Thymus (tissue), 11 donors: Measurements from ENCODE around the gene DIP2C. TPM values are rescaled to one million over a fixed set of nuclear protein-coding genes. Genes with fewer than 3 reads are reported as not detected.
A peak's percentile ranks its signal among the peaks of the same experiment; 100 is the strongest.

ENCODE experiments used
- DNase-seq, 9 donors: peaks; one replicate each; pipeline ENCODE4 v3.0.0-alpha.2; 2013; ENCODE audit warnings: low spot score in 9 of 9, low read depth in 6 of 9, missing footprints in 1 of 9
- H3K27ac ChIP-seq, 2 donors: one replicate each; pipeline ENCODE4 v1.5.1; 2013; ENCODE audit warnings: control low read depth in 1 of 2, low read depth in 1 of 2, low read length in 1 of 2, mild to moderate bottlenecking in 1 of 2, moderate library complexity in 1 of 2
- H3K27me3 ChIP-seq, 2 donors: one replicate each; pipeline ENCODE4 v1.5.1; 2013; ENCODE audit warnings: low read length in 1 of 2; ENCODE audit not compliant: control insufficient read depth in 2 of 2, insufficient read depth in 1 of 2
- H3K36me3 ChIP-seq, 2 donors: one replicate each; pipeline ENCODE4 v1.5.1; 2013; ENCODE audit warnings: low read length in 1 of 2, mild to moderate bottlenecking in 1 of 2, moderate library complexity in 1 of 2; ENCODE audit not compliant: control insufficient read depth in 2 of 2, insufficient read depth in 2 of 2
- H3K4me1 ChIP-seq, 2 donors: one replicate each; pipeline ENCODE4 v1.5.1; 2013; ENCODE audit warnings: low read length in 2 of 2; ENCODE audit not compliant: control insufficient read depth in 2 of 2, insufficient read depth in 2 of 2
- H3K4me3 ChIP-seq, 2 donors: one replicate each; pipeline ENCODE4 v1.5.1; 2013; ENCODE audit warnings: low read length in 2 of 2, control low read depth in 1 of 2, mild to moderate bottlenecking in 1 of 2
- H3K9me3 ChIP-seq, 2 donors: one replicate each; pipeline ENCODE4 v1.5.1; 2013; ENCODE audit warnings: low read length in 1 of 2, mild to moderate bottlenecking in 1 of 2; ENCODE audit not compliant: control insufficient read depth in 2 of 2, insufficient read depth in 1 of 2
- WGBS: extraction: QIAGEN DNeasy Blood & Tissue Kit; methylation state at CpG from one replicate; pipeline ENCODE4 v1.1.7; 2013; 5-methylcytosine and 5-hydroxymethylcytosine counted together
- polyA plus RNA-seq: library from polyadenylated mRNA; stranded (reverse); fragments of 200-250 nt; gene quantifications from one replicate; pipeline ENCODE4 v1.2.3, GENCODE V29; 2013
- total RNA-seq: library from RNA; stranded (reverse); fragments of 120-200 nt; gene quantifications from one replicate; pipeline ENCODE4 v1.2.4, GENCODE V29; 2013
- donor health status: healthy.

Gene DIP2C
- total and polyA plus RNA-seq, 2 donors: 2.2 to 3.4 TPM

- Histone ChIP-seq H3K36me3 (no peaks in the 10 kb centered on the region), H3K27me3 (no peaks in the 10 kb centered on the region), H3K4me1 (no peaks in the 10 kb centered on the region), H3K9me3 (peaks cover 0 to 10% of the 10 kb centered on the region in 2 donors), H3K27ac (no peak overlapping the region), H3K4me3 (no peak overlapping the region)
- no peak for DNase-seq
- 93% methylated on average over 26 of the region's 26 CpGs for WGBS
These were observed 33.0 kb upstream of the DIP2C start for GRCh38 chr10:722281-723060.

GRCh38 chr10:718143-718700, 28.8 kb upstream of the DIP2C start:
- H3K4me1 ChIP-seq: no peaks in the 10 kb centered on the region
- no peaks in the 10 kb centered on the region for H3K27me3 ChIP-seq
- no peaks in the 10 kb centered on the region for H3K36me3 ChIP-seq
- no peak overlapping the region for H3K27ac ChIP-seq
- DNase-seq: peak in 1 of 9 donors; percentile 15
- peaks cover 0 to 10% of the 10 kb centered on the region in 2 donors for H3K9me3 ChIP-seq
- 98% methylated on average over 6 of the region's 6 CpGs for WGBS
- no peak overlapping the region for H3K4me3 ChIP-seq

- WGBS: 94% methylated on average over 11 of the region's 11 CpGs
- Histone ChIP-seq H3K9me3 (peaks cover 0 to 8% of the 10 kb centered on the region in 2 donors), H3K27me3 (no peaks in the 10 kb centered on the region), H3K4me3 (no peak overlapping the region), H3K4me1 (no peaks in the 10 kb centered on the region), H3K27ac (no peak overlapping the region), H3K36me3 (no peaks in the 10 kb centered on the region)
- no peak for DNase-seq
These were observed 28.0 kb upstream of the DIP2C start for GRCh38 chr10:717458-717857.

- 62% methylated on average over 5 of the region's 5 CpGs for WGBS
- Histone ChIP-seq H3K9me3 (peaks cover 1 to 6% of the 10 kb centered on the region in 2 donors), H3K4me1 (no peaks in the 10 kb centered on the region)
These were observed 27.4 kb upstream of the DIP2C start for GRCh38 chr10:716821-717220.

GRCh38 chr10:714214-714613, 24.7 kb upstream of the DIP2C start:
- H3K36me3 ChIP-seq: no peaks in the 10 kb centered on the region
- no peak overlapping the region for H3K4me3 ChIP-seq
- H3K4me1 ChIP-seq: no peaks in the 10 kb centered on the region
- H3K27me3 ChIP-seq: no peaks in the 10 kb centered on the region
- 85% methylated on average over 3 of the region's 3 CpGs for WGBS
- DNase-seq: no peak
- H3K9me3 ChIP-seq: peaks cover 1 to 6% of the 10 kb centered on the region in 2 donors
- no peak overlapping the region for H3K27ac ChIP-seq

More at GRCh38 chr10:716821-717220, 27.4 kb upstream of the DIP2C start:
- Histone ChIP-seq H3K36me3 (no peaks in the 10 kb centered on the region), H3K4me3 (no peak overlapping the region), H3K27ac (no peak overlapping the region), H3K27me3 (no peaks in the 10 kb centered on the region)
- DNase-seq: no peak

- H3K4me3 ChIP-seq: no peak overlapping the region
- H3K27me3 ChIP-seq: no peaks in the 10 kb centered on the region
- no peak overlapping the region for H3K27ac ChIP-seq
- no peaks in the 10 kb centered on the region for H3K36me3 ChIP-seq
- no peaks in the 10 kb centered on the region for H3K4me1 ChIP-seq
- H3K9me3 ChIP-seq: peaks cover 1 to 6% of the 10 kb centered on the region in 2 donors
- WGBS: 96% methylated on average over 2 of the region's 2 CpGs
- no peak for DNase-seq
These were observed 23.1 kb upstream of the DIP2C start for GRCh38 chr10:712575-712974.

- H3K27me3 ChIP-seq: no peaks in the 10 kb centered on the region
- no peak for DNase-seq
- WGBS: 95% methylated on average over 5 of the region's 5 CpGs
- no peaks in the 10 kb centered on the region for H3K4me1 ChIP-seq
- no peaks in the 10 kb centered on the region for H3K36me3 ChIP-seq
- peaks cover 1 to 6% of the 10 kb centered on the region in 2 donors for H3K9me3 ChIP-seq
- H3K4me3 ChIP-seq: no peak overlapping the region
- no peak overlapping the region for H3K27ac ChIP-seq
These were observed 22.6 kb upstream of the DIP2C start for GRCh38 chr10:712089-712488.

GRCh38 chr10:707861-708260, 18.4 kb upstream of the DIP2C start:
- Histone ChIP-seq H3K27me3 (no peaks in the 10 kb centered on the region), H3K9me3 (peaks cover 0 to 1% of the 10 kb centered on the region in 2 donors), H3K4me1 (no peaks in the 10 kb centered on the region), H3K27ac (no peak overlapping the region), H3K4me3 (no peak overlapping the region), H3K36me3 (no peaks in the 10 kb centered on the region)
- 92% methylated on average over 1 of the region's 1 CpG for WGBS
- no peak for DNase-seq

GRCh38 chr10:707456-707855, 18.0 kb upstream of the DIP2C start:
- H3K27me3 ChIP-seq: no peaks in the 10 kb centered on the region
- DNase-seq: no peak
- no peak overlapping the region for H3K27ac ChIP-seq
- no peak overlapping the region for H3K4me3 ChIP-seq
- H3K36me3 ChIP-seq: no peaks in the 10 kb centered on the region
- no peaks in the 10 kb centered on the region for H3K4me1 ChIP-seq
- 76% methylated on average over 1 of the region's 1 CpG for WGBS
- peaks cover 0 to 1% of the 10 kb centered on the region in 2 donors for H3K9me3 ChIP-seq
